Colon (tissue), 2 donors: ENCODE results near the gene TPRG1.

ENCODE experiments used
- FAIRE-seq: peaks from 2 replicates; lab custom pipeline; 2012; peaks lifted over from hg19 to GRCh38; lab: Jason Lieb, UNC
- donor health status: control.
- donor health status: control.

The TPRG1 gene

GRCh38 chr3:189355481-189356201 lies 183.9 kb downstream of the TPRG1 start:
- FAIRE-seq, result no peak

DNA sequence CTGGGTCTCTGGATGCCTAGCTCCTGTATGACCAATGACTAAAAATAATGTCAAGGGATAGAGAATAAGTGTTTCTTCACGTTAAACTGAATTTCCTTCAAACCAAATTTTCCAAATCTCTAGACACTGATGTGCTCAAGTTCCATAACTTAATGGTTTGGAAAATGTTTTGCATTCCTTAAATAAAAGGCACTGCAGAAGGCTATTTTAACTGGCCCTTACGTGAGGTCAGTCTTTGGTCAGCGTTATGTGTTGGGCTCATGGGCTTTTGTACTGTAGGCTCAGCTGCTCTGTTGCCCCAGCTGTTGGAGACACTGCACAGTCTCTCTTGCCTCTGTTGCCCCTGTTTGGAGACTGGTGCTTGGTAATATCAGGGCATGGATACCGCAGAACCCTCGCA lies 188.5 kb downstream of the TPRG1 start:
- no peak for FAIRE-seq

GRCh38 chr3:189361103-189361835 lies 189.5 kb downstream of the TPRG1 start:
- FAIRE-seq, result no peak

GRCh38 chr3:189363590-189364255 lies 192.0 kb downstream of the TPRG1 start:
- FAIRE-seq, result no peak

GRCh38 chr3:189365609-189366564 lies 194.1 kb downstream of the TPRG1 start:
- FAIRE-seq, result no peak

- FAIRE-seq, result no peak
These were observed 196.6 kb downstream of the TPRG1 start for GRCh38 chr3:189368384-189368783.

- no peak for FAIRE-seq
These were observed 197.9 kb downstream of the TPRG1 start for GRCh38 chr3:189369636-189370035.

GRCh38 chr3:189372243-189372642 lies 200.5 kb downstream of the TPRG1 start:
- FAIRE-seq, result no peak
